ENCODE measurements around the gene UBE2A. TPM values are rescaled to one million over a fixed set of nuclear protein-coding genes. Genes with fewer than 3 reads are reported as not detected.

UBE2A gene
- total RNA-seq, 1 experiment from 2014 or later = 43.3 TPM

GRCh38 chrX:119624417-119624816 is 50.1 kb downstream of the UBE2A start (continued):
- TF ChIP-seq, protein P1, sequence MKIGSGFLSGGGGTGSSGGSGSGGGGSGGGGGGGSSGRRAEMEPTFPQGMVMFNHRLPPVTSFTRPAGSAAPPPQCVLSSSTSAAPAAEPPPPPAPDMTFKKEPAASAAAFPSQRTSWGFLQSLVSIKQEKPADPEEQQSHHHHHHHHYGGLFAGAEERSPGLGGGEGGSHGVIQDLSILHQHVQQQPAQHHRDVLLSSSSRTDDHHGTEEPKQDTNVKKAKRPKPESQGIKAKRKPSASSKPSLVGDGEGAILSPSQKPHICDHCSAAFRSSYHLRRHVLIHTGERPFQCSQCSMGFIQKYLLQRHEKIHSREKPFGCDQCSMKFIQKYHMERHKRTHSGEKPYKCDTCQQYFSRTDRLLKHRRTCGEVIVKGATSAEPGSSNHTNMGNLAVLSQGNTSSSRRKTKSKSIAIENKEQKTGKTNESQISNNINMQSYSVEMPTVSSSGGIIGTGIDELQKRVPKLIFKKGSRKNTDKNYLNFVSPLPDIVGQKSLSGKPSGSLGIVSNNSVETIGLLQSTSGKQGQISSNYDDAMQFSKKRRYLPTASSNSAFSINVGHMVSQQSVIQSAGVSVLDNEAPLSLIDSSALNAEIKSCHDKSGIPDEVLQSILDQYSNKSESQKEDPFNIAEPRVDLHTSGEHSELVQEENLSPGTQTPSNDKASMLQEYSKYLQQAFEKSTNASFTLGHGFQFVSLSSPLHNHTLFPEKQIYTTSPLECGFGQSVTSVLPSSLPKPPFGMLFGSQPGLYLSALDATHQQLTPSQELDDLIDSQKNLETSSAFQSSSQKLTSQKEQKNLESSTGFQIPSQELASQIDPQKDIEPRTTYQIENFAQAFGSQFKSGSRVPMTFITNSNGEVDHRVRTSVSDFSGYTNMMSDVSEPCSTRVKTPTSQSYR (CRISPR knock-in tag; IDR thresholded peaks at IDR 0.05) = no peak
- TF ChIP-seq GRHL2 (CRISPR knock-in tag; IDR thresholded peaks at IDR 0.05; ENCODE audit: insufficient replicate concordance, severe bottlenecking) (no peak), TP53 (CRISPR knock-in tag; IDR thresholded peaks at IDR 0.05) (no peak)

GRCh38 chrX:119624951-119625668 is 50.7 kb downstream of the UBE2A start:
- Mint-ChIP-seq H3K27ac (no peak overlapping the region; the same call in 1 of the 2 replicates), H3K4me3 (no peak overlapping the region), H3K9me3 (no peaks in the 10 kb centered on the region), H3K36me3 (peaks cover 10% of the 10 kb centered on the region), H3K27me3 (ENCODE audit: low read depth) (no peaks in the 10 kb centered on the region; the same call in 1 of the 2 replicates), H3K4me1 (no peaks in the 10 kb centered on the region)
- ATAC-seq (no peak), DNase-seq (ENCODE audit: low spot score) (no peak)
- ChIA-PET CTCF (interaction anchor here (0.8 kb wide), 1 partner anchor 15 kb away, joined by 4 read pairs; no protein-coding TSS in a partner anchor), POLR2A (no interaction called here)
- no peak for TF ChIP-seq E2F4 (CRISPR knock-in tag; IDR thresholded peaks at IDR 0.05; ENCODE audit: borderline replicate concordance, low read depth)
- TF ChIP-seq IRF1 (CRISPR knock-in tag; IDR thresholded peaks at IDR 0.05) = no peak
- TF ChIP-seq NR1H2 (CRISPR knock-in tag; IDR thresholded peaks at IDR 0.05) = no peak
- TF ChIP-seq SMAD3 (CRISPR knock-in tag; IDR thresholded peaks at IDR 0.05; ENCODE audit: borderline replicate concordance) = no peak
- TF ChIP-seq EMX1 (CRISPR knock-in tag; IDR thresholded peaks at IDR 0.05) = no peak
- no peak for TF ChIP-seq ZNF396 (CRISPR knock-in tag; IDR thresholded peaks at IDR 0.05; ENCODE audit: borderline replicate concordance)
- TF ChIP-seq, protein P2, sequence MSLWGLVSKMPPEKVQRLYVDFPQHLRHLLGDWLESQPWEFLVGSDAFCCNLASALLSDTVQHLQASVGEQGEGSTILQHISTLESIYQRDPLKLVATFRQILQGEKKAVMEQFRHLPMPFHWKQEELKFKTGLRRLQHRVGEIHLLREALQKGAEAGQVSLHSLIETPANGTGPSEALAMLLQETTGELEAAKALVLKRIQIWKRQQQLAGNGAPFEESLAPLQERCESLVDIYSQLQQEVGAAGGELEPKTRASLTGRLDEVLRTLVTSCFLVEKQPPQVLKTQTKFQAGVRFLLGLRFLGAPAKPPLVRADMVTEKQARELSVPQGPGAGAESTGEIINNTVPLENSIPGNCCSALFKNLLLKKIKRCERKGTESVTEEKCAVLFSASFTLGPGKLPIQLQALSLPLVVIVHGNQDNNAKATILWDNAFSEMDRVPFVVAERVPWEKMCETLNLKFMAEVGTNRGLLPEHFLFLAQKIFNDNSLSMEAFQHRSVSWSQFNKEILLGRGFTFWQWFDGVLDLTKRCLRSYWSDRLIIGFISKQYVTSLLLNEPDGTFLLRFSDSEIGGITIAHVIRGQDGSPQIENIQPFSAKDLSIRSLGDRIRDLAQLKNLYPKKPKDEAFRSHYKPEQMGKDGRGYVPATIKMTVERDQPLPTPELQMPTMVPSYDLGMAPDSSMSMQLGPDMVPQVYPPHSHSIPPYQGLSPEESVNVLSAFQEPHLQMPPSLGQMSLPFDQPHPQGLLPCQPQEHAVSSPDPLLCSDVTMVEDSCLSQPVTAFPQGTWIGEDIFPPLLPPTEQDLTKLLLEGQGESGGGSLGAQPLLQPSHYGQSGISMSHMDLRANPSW (CRISPR knock-in tag; conservative IDR thresholded peaks at IDR 0.05; ENCODE audit: low read depth) = no peak
- TF ChIP-seq ZMAT4 (CRISPR knock-in tag; IDR thresholded peaks at IDR 0.05) = no peak
- TF ChIP-seq ZNF232 (CRISPR knock-in tag; IDR thresholded peaks at IDR 0.05) = no peak
- no peak for TF ChIP-seq JAZF1 (CRISPR knock-in tag; IDR thresholded peaks at IDR 0.05)
- no peak for TF ChIP-seq TEAD1 (CRISPR knock-in tag; IDR thresholded peaks at IDR 0.05)

DNA sequence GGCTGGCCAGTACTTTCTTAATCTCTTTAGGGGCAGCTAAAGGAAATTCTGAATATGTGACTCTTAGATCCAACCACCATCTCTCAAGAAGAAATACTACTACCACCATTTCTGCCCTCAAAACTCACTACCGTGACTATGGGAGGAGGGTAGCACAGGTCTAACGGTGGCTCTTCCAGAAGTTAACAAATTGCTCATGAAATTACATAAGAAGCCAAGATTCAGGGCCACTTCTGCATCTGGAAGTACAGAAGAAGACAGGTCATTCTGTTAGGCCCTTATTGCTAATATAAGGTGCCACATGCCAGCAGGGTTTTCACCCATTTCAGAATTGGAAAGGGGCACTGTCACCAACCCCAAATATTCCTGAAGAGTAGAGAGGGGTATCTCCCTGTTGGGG is 51.5 kb downstream of the UBE2A start:
- DNase-seq (ENCODE audit: low spot score) (no peak), ATAC-seq (no peak)
- Mint-ChIP-seq H3K27ac (no peak overlapping the region), H3K27me3 (ENCODE audit: low read depth) (no peaks in the 10 kb centered on the region; the same call in 1 of the 2 replicates), H3K9me3 (no peaks in the 10 kb centered on the region), H3K4me3 (no peak overlapping the region), H3K36me3 (peaks cover 10% of the 10 kb centered on the region), H3K4me1 (no peaks in the 10 kb centered on the region)
- TF ChIP-seq SMAD3 (CRISPR knock-in tag; IDR thresholded peaks at IDR 0.05; ENCODE audit: borderline replicate concordance) (no peak), IRF2 (CRISPR knock-in tag; IDR thresholded peaks at IDR 0.05; ENCODE audit: borderline replicate concordance, low read depth) (no peak), JAZF1 (CRISPR knock-in tag; IDR thresholded peaks at IDR 0.05) (no peak), CDX4 (CRISPR knock-in tag; IDR thresholded peaks at IDR 0.05; ENCODE audit: borderline replicate concordance) (no peak), ZNF138 (CRISPR knock-in tag; conservative IDR thresholded peaks at IDR 0.05) (no peak), ATF3 (CRISPR knock-in tag; conservative IDR thresholded peaks at IDR 0.05) (no peak), USF1 (CRISPR knock-in tag; IDR thresholded peaks at IDR 0.05) (no peak), ATF1 (CRISPR knock-in tag; IDR thresholded peaks at IDR 0.05) (no peak)
- CTCF ChIA-PET = no interaction called here
- POLR2A ChIA-PET = no interaction called here
